Stimulated activated CD4-positive, alpha-beta T cell treated with anti-CD3 and anti-CD28 coated beads, Interleukin-2, amount 100 ng/mL, for 48 hours (primary cell): ENCODE measurements around the gene ECM2.

Experiments
- DNase-seq, 2 donors: peaks; one replicate each; pipeline ENCODE4 v3.0.0-alpha.2; 2020

The ECM2 gene

GRCh38 chr9:92455217-92455616 lies 80.6 kb downstream of the ECM2 start:
- DNase-seq = no peak

DNA sequence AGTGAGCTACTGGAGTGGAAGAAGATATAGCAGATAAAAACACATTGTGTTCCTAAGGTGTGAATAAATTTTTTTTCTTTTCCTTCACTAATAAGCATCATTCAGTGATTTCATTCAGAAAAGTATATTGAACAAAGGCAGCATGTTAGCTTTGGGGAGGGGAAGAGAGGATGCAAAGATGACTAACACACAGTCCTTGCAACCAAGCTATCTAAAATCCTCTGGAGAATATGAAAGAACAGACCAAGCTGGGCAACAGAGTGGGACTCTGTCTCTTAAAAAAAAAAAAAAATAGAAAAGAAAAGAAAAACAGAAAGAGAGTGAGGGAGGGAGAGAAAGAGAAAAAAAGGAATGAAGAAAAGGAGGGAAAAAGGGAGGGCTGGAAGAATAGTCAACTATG lies 89.3 kb downstream of the ECM2 start:
- DNase-seq = no peak
